HepG2 (cell line): Measurements from ENCODE around the gene TM4SF5. TPM values are rescaled to one million over a fixed set of nuclear protein-coding genes. Genes with fewer than 3 reads are reported as not detected.

ENCODE experiments used
- CREB1 ChIP-seq, 2 experiments: fragments of 450-650 bp in 1 of 2; IDR thresholded peaks; 2 replicates each; pipeline ENCODE4 v1.6.1; 2016 to 2017; ENCODE audit warnings: control low read depth in 1 of 2, mild to moderate bottlenecking in 1 of 2, missing compliant biosample characterization in 1 of 2, missing genetic modification characterization in 1 of 2
- LCORL ChIP-seq, 2 experiments: fragments of 450-650 bp in 1 of 2; sonication (generic) in 1 of 2; formaldehyde crosslinking in 1 of 2; IDR thresholded peaks; 2 replicates each; pipeline versions ENCODE4 v1.5.0 to v1.6.1; 2017 to 2020; ENCODE audit warnings: antibody characterized with exemption in 1 of 2, missing genetic modification reagents in 1 of 2
- NCOA1 ChIP-seq: sonication (generic); formaldehyde crosslinking; IDR thresholded peaks from 2 replicates; pipeline ENCODE4 v1.9.0; 2021; ENCODE audit warnings: missing genetic modification reagents
- RARA ChIP-seq: IDR thresholded peaks from 2 replicates; pipeline ENCODE4 v1.6.1; 2016; ENCODE audit warnings: missing genetic modification reagents, missing compliant biosample characterization
- SAP130 ChIP-seq: IDR thresholded peaks from 2 replicates; pipeline ENCODE4 v1.6.1; 2016; ENCODE audit warnings: low read depth
- SMARCE1 ChIP-seq: fragments of 450-650 bp; IDR thresholded peaks from 2 replicates; pipeline ENCODE4 v1.6.1; 2017; ENCODE audit warnings: borderline replicate concordance
- SRY ChIP-seq: sonication (generic); formaldehyde crosslinking; IDR thresholded peaks from 2 replicates; pipeline ENCODE4 v1.8.0; 2022; ENCODE audit warnings: mild to moderate bottlenecking, missing genetic modification reagents
- TEAD2 ChIP-seq: sonication (generic); formaldehyde crosslinking; IDR thresholded peaks from 2 replicates; pipeline ENCODE4 v1.9.0; 2021; ENCODE audit warnings: missing genetic modification reagents
- TOPORS ChIP-seq: sonication (generic); formaldehyde crosslinking; IDR thresholded peaks from 2 replicates; pipeline ENCODE4 v1.8.0; 2023; ENCODE audit warnings: mild to moderate bottlenecking, missing genetic modification reagents
- ZFAT ChIP-seq: sonication (generic); formaldehyde crosslinking; conservative IDR thresholded peaks from 2 replicates; pipeline ENCODE4 v1.8.1; 2023; ENCODE audit warnings: missing genetic modification reagents, inconsistent platforms
- ZNF160 ChIP-seq: sonication (generic); formaldehyde crosslinking; IDR thresholded peaks from 2 replicates; pipeline ENCODE4 v1.8.0; 2022; ENCODE audit warnings: mild to moderate bottlenecking, inconsistent platforms, missing genetic modification reagents
- ZNF274 ChIP-seq: sonication (generic); formaldehyde crosslinking; IDR thresholded peaks from 2 replicates; pipeline ENCODE4 v1.5.1; 2020; ENCODE audit warnings: mild to moderate bottlenecking, missing genetic modification reagents
- ZNF33B ChIP-seq: sonication (generic); formaldehyde crosslinking; IDR thresholded peaks from 2 replicates; pipeline ENCODE4 v1.5.1; 2020; ENCODE audit warnings: mild to moderate bottlenecking, missing genetic modification reagents
- ZNF572 ChIP-seq: sonication (generic); formaldehyde crosslinking; IDR thresholded peaks from 2 replicates; pipeline ENCODE4 v1.5.1; 2020; ENCODE audit warnings: mild to moderate bottlenecking, missing genetic modification reagents
- ZNF629 ChIP-seq: sonication (generic); formaldehyde crosslinking; conservative IDR thresholded peaks from 2 replicates; pipeline ENCODE4 v1.5.0; 2020; ENCODE audit warnings: missing genetic modification reagents
- ZNF749 ChIP-seq: sonication (generic); formaldehyde crosslinking; IDR thresholded peaks from 2 replicates; pipeline ENCODE4 v1.8.0; 2022; ENCODE audit warnings: mild to moderate bottlenecking, missing genetic modification reagents, moderate library complexity, borderline replicate concordance
- ZNF768 ChIP-seq: sonication (generic); formaldehyde crosslinking; IDR thresholded peaks from 2 replicates; pipeline ENCODE4 v1.4.0; 2020; ENCODE audit warnings: missing genetic modification reagents
- polyA plus RNA-seq, 8 experiments: library from polyadenylated mRNA; depleted of rRNA in 3 of 8; stranded (reverse) in 7 of 8; unstranded in 1 of 8; fragments of >200 nt; fragmentation: Illumina TruSeq in 4 of 8; extraction: Trizol in 4 of 8; gene quantifications; 2 replicates each; pipeline versions ENCODE4 v1.2.1 to v1.2.3, GENCODE V29; 2011 to 2016; ENCODE audit warnings: low read depth in 4 of 8, missing spikeins in 1 of 8, mixed read lengths in 1 of 8; ENCODE audit not compliant: insufficient read depth in 1 of 8
- total RNA-seq, 5 experiments: library from RNA; depleted of rRNA; stranded (reverse); fragments of >200 nt; fragmentation: Illumina TruSeq; extraction: Trizol; gene quantifications; 2 replicates each; pipeline ENCODE4 v1.2.3, GENCODE V29; 2016; ENCODE audit warnings: low read depth in 1 of 5
- TF ChIP-seq, protein P1 (sequence below): sonication (generic); formaldehyde crosslinking; IDR thresholded peaks from 2 replicates; pipeline ENCODE4 v1.5.1; 2020; ENCODE audit warnings: mild to moderate bottlenecking, missing genetic modification reagents, borderline replicate concordance
- TF ChIP-seq, protein P2 (sequence below): sonication (generic); formaldehyde crosslinking; IDR thresholded peaks from 2 replicates; pipeline ENCODE4 v1.4.0; 2020; ENCODE audit warnings: missing genetic modification reagents

Gene TM4SF5
- total and polyA plus RNA-seq, 2 of the 13 experiments (the other 11 are each of a cell fraction or from before 2014, with no cell fraction given), result 30.1 to 126 TPM

DNA sequence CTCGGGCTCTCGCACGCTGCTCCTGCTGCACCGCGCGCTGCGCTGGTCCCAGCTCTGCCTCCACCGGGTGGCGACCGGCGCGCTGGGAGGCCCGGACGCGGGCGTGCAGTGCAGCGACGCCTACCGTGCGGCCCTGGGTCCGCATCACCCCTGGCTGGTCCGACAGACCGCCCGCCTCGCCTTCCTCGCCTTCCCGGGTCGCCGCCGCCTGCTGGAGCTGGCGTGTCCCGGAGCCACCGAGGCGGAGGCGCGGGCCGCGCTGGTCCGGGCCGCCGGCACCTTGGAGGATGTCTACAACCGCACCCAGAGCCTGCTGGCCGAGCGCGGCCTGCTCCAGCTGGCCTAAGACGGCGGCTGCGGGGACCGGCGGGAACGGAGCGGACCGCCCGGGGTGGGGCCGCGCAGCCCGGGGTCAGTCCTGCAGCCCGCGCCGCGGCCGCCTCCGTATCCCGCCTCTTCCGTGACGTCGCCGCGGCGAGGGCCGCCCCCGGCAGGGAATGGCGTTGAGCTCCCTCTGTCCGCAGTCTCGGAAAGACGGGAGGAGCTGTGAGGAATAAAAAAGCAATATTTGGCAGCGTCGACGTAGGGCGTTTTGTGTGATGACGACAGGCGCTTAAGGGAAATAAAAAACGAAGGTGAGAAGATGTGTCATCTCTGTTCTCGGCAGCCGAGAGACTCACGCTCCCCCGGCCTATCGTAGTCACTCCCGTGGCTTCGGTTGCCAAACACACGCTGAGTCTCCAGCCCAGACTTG, 18.4 kb downstream of the TM4SF5 start (continued):
- TF ChIP-seq ZNF629 (CRISPR knock-in tag) (peak; percentile 53), ZFAT (CRISPR knock-in tag) (no peak), TEAD2 (no peak), LCORL (IDR thresholded peaks at IDR 0.05) (no peak), LCORL (CRISPR knock-in tag; IDR thresholded peaks at IDR 0.05) (no peak), RARA (CRISPR knock-in tag) (peak; percentile 24; the same call in 1 of the 2 replicates), TOPORS (0 out of 2 replicates have a peak, but pooled peaks have one; percentile 71), ZNF33B (no peak), CREB1 (IDR thresholded peaks at IDR 0.05) (peak; percentile 82), CREB1 (CRISPR knock-in tag; IDR thresholded peaks at IDR 0.05) (no peak), ZNF160 (0 out of 2 replicates have a peak, but pooled peaks have one; percentile 15), ZNF274 (no peak), ZNF572 (no peak), ZNF768 (CRISPR knock-in tag) (peak; percentile 52; the same call in 1 of the 2 replicates), SRY (CRISPR knock-in tag) (no peak; the same call in 1 of the 2 replicates), NCOA1 (no peak), SAP130 (peak; percentile 89), ZNF749 (CRISPR knock-in tag) (0 out of 2 replicates have a peak, but pooled peaks have one; percentile 64), SMARCE1 (no peak)
- TF ChIP-seq, protein P1, sequence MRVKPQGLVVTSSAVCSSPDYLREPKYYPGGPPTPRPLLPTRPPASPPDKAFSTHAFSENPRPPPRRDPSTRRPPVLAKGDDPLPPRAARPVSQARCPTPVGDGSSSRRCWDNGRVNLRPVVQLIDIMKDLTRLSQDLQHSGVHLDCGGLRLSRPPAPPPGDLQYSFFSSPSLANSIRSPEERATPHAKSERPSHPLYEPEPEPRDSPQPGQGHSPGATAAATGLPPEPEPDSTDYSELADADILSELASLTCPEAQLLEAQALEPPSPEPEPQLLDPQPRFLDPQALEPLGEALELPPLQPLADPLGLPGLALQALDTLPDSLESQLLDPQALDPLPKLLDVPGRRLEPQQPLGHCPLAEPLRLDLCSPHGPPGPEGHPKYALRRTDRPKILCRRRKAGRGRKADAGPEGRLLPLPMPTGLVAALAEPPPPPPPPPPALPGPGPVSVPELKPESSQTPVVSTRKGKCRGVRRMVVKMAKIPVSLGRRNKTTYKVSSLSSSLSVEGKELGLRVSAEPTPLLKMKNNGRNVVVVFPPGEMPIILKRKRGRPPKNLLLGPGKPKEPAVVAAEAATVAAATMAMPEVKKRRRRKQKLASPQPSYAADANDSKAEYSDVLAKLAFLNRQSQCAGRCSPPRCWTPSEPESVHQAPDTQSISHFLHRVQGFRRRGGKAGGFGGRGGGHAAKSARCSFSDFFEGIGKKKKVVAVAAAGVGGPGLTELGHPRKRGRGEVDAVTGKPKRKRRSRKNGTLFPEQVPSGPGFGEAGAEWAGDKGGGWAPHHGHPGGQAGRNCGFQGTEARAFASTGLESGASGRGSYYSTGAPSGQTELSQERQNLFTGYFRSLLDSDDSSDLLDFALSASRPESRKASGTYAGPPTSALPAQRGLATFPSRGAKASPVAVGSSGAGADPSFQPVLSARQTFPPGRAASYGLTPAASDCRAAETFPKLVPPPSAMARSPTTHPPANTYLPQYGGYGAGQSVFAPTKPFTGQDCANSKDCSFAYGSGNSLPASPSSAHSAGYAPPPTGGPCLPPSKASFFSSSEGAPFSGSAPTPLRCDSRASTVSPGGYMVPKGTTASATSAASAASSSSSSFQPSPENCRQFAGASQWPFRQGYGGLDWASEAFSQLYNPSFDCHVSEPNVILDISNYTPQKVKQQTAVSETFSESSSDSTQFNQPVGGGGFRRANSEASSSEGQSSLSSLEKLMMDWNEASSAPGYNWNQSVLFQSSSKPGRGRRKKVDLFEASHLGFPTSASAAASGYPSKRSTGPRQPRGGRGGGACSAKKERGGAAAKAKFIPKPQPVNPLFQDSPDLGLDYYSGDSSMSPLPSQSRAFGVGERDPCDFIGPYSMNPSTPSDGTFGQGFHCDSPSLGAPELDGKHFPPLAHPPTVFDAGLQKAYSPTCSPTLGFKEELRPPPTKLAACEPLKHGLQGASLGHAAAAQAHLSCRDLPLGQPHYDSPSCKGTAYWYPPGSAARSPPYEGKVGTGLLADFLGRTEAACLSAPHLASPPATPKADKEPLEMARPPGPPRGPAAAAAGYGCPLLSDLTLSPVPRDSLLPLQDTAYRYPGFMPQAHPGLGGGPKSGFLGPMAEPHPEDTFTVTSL (CRISPR knock-in tag), result no peak
- TF ChIP-seq, protein P2, sequence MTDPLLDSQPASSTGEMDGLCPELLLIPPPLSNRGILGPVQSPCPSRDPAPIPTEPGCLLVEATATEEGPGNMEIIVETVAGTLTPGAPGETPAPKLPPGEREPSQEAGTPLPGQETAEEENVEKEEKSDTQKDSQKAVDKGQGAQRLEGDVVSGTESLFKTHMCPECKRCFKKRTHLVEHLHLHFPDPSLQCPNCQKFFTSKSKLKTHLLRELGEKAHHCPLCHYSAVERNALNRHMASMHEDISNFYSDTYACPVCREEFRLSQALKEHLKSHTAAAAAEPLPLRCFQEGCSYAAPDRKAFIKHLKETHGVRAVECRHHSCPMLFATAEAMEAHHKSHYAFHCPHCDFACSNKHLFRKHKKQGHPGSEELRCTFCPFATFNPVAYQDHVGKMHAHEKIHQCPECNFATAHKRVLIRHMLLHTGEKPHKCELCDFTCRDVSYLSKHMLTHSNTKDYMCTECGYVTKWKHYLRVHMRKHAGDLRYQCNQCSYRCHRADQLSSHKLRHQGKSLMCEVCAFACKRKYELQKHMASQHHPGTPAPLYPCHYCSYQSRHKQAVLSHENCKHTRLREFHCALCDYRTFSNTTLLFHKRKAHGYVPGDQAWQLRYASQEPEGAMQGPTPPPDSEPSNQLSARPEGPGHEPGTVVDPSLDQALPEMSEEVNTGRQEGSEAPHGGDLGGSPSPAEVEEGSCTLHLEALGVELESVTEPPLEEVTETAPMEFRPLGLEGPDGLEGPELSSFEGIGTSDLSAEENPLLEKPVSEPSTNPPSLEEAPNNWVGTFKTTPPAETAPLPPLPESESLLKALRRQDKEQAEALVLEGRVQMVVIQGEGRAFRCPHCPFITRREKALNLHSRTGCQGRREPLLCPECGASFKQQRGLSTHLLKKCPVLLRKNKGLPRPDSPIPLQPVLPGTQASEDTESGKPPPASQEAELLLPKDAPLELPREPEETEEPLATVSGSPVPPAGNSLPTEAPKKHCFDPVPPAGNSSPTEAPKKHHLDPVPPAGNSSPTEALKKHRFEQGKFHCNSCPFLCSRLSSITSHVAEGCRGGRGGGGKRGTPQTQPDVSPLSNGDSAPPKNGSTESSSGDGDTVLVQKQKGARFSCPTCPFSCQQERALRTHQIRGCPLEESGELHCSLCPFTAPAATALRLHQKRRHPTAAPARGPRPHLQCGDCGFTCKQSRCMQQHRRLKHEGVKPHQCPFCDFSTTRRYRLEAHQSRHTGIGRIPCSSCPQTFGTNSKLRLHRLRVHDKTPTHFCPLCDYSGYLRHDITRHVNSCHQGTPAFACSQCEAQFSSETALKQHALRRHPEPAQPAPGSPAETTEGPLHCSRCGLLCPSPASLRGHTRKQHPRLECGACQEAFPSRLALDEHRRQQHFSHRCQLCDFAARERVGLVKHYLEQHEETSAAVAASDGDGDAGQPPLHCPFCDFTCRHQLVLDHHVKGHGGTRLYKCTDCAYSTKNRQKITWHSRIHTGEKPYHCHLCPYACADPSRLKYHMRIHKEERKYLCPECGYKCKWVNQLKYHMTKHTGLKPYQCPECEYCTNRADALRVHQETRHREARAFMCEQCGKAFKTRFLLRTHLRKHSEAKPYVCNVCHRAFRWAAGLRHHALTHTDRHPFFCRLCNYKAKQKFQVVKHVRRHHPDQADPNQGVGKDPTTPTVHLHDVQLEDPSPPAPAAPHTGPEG (CRISPR knock-in tag), result peak; percentile 87
